Measurements from ENCODE around the gene BASP1.
"Not testable (repeated sequence)": the region's sequence is repeated elsewhere in the genome, so short reads cannot be mapped to it uniquely, and the experiment has no call there.

The BASP1 gene

DNA sequence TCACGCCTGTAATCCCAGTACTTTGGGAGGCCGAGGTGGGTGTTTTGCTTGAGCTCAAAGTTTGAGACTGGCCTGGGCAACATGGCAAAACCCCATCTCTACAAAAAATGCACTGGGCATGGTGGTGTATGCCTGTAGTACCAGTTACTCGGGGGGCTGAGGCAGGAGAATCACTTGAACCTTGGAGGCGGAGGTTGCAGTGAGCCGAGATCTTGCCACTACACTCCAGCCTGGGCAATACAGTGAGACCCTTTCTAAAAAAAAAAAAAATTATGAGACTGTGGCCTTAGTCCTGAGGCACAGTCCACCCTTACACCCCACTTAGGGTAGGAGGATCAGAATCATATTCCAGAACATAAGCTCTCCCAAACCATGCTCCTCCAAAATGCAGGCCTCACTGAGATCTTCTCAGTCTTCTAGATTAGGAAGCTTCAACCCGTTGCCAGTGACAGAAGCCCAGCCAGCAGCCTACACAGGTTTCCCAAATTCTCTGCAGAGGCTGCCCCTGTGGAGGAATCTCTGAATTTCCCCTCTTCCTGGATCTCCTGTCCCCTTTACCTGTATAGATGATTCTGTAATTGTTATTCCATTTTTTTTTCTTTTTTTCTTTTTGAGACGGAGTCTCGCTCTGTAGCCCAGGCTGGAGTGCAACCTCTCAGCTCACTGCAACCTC, 77.3 kb downstream of the BASP1 start:
- DNase-seq = no peak

DNA sequence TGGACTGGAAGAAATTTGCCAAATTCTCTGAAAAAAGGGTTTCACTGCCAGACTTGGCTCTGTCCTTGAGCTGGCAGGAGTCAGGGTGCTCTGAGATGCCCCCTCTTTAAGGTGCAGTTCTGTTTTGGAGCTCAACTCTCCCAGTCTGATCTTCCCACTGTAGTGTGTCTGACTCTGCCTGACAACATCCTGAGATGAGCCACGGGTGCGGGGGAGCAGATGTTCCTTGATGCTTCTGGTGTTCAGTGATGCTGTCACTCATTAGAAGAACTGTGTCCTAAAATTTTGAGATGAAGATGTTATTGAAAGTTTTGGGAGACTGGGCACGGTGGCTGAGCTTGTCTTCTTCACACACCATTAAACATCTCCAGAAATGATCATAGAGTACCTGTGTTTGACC, 78.2 kb downstream of the BASP1 start:
- no peak for DNase-seq

DNA sequence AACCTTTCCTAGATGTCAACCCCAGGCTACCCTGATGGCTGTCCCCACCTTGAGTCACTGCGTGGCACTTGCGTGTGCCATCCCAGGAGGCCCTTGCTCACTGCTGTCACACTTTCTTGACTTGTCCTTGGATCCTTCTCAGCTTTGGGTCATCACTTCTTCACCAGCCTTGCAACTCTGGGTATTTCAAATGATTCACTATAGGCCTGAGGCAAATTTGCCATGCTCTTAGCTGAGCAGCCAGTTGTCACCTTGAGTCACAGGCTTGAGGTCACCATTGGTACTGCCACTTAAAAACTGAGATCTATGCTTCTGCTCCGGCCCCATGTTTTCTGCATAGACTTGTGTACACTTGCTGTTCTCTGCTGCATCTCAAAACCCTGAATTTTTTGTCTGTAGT, 84.7 kb downstream of the BASP1 start:
- no peak for DNase-seq

DNA sequence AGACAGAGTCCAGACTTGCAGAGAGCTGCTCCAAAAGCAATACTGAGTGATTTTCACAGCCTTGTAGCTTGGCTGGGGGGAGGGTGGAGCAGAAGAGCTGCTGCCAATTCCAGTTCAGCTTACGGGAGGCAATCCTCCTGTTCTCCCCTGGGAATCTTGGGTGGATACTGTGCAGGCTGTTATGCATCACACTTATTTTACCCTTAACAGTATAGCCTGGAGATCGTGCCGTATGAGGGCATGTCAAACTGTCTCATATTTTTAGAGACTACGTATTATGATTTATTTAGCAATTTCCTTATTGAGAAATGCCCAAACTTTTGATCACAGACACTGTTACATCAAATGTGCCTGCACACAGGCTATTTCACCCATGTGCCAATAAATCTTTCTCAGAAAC, 85.2 kb downstream of the BASP1 start:
- DNase-seq = no peak

DNA sequence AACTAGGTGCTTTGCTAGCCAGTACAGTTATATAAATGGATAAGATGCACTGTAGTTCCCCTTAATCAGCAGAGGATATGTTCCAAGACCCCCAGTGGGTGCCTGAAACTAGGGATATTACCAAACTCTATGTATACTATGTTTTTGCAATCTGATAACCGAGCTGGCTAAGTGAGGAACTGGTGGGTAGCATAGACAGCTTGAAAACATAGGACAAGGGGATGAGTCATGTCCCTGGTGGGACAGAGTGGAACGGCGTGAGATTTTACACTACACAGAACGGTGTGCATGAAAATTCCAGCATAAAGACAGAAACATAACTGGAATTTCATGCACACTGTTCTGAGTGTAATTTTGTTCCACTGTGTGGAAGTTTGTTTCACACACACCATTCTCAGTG, 86.9 kb downstream of the BASP1 start:
- no peak for DNase-seq

DNA sequence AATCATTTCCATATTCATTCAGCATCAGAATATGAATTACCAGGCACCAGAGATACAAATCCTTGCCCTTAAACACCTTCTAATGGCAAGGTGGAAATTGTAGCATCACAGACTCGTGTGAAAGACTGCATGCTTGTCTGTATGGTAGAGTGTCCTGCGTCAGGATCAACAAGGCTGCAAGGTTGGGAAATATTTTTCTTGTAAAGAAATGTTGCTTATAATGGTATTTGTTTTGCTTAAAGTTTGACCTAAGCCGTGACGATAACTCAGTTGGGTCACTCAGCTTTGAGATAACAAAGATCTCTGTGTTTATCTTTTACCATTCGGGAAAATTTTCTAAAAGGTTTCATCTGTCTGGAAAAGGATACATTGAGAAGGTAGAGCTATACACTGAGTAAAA, 87.6 kb downstream of the BASP1 start:
- DNase-seq = no peak

DNA sequence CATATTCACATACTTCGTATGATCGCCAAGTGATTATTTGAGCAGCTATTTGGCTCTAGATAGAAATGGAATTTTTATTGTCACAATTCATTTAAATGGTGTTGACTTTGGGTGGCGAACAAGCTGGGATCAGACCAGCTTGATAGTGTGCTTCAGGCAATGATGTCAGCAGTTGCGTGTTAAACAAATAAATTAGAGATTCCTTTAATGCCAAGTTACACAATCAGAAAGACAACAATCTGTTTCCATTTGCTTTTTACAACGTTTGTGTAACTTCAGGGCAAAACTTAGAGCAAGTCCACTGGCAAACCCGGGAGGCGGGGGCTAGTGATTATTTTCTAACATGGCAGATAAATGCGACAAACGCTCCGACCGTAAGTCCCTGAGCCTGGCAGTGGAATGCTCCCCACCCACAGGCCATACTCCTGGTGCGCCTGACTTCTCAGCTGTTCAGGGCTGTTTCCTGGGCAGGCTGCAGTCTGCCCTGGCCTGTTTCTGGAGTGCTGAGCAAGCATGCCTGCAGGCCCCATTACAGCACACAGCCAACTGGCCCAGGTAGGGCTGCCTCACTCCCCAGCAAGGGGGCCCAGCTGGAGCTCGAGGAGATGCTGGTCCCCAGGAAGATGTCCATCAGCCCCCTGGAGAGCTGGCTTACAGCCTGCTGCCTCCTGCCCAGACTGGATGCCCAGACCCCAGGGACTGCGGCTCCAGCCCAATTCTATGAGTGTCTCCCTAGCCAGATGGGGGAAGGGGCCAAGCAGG, 88.7 kb downstream of the BASP1 start:
- DNase-seq = peak; percentile 53 to 68

DNA sequence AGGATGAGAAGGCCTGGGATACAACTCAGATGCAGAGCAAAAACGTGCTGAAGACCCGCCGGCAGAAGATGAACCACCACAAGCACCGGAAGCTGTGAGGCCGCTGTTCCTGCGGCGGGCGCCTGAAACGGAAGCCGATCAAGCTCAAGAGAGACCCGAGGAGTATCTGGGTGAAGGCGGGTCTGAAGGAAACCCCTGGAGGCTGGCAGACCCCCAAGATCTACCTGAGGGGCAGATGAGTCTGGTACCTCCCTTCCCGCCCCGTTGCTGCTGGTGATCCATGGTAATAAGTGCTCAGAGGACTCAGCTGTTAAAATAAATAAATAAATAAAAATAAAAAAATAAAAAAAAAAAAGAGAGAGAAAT, 89.3 kb downstream of the BASP1 start:
- no peak for DNase-seq

DNA sequence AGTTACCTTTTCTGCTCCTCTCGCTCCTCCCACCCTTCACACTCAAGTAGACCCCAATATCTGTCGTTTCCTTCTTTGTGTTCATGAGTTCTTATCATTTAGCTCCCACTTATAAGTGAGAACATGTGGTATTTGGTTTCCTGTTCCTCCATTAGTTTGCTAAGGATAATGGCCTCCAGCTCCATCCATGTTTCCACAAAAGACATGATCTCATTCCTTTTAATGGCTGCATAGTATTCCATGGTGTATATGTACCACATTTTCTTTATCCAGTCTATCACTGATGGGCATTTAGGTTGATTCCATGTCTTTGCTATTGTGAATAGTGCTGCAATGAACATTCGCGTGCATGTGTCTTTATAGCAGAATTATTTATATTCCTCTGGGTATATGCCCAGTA, 90.0 kb downstream of the BASP1 start:
- DNase-seq = not testable (repeated sequence)

DNA sequence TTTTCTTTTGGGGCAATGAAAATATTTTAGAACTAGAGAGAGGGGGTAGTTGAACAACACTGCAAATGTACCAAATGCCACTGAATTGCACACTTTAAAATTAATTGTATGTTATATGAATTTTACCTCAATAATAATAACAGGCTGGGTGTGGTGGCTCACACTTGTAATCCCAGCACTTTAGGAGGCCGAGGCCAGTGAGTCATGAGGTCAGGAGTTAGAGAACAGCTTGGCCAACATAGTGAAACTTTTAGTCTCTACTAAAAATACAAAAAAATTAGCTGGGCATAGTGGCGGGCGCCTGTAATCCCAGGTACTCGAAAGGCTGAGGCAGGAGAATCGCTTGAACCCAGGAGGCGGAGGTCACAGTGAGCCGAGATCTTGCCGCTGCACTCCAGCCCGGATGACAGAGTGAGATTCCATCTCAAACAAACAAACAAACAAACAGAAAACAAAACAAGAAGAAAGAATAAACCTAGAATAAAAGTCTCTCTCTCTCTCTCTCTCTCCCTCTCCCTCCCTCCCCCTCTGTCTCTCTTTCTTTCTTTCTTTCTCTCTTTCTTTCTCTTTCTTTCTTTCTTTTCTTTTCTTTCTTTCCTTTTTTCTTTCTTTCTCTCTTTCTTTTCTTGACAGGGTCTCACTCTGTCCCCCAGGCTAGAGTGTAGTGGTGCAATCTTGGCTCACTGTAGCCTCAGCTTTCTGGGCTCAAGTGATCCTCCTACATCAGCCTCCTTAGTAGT, 91.1 kb downstream of the BASP1 start:
- no peak for DNase-seq

DNA sequence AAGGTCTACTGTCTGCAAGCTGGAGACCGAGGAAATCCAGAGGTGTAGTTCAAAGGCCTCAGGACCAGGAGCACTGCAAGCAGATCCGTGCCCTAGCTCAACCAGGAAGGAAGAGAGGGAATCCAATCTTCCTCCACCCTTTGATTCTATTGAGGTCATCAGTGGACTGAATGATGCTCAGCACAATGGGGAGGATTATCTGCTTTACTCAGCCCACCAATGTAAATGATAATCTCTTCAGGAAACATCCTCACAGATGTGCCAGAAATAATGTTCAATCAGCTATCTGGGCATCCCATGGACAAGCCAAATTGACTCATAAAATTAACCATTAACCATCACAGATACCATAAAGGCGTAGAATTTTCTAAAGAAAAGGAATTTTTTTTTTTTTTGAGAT, 92.0 kb downstream of the BASP1 start:
- no peak for DNase-seq

DNA sequence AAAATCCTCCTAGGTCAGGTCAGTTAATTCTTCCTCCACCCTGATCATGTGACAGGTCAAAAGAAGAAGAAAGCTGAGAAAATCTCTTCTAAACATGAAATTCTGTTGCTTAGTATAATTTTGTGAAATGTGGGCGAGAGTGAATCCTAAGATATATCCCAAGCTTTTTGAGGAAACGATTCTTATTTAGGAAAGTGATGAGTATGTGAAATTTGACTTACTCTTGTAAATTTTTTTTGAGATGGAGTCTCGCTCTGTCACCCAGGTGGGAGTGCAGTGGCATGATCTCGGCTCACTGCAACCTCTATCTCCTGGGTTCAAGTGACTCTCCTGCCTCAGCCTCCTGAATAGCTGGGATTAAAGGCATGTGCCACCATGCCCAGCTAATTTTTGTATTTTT, 93.1 kb downstream of the BASP1 start:
- not testable (repeated sequence) for DNase-seq

DNA sequence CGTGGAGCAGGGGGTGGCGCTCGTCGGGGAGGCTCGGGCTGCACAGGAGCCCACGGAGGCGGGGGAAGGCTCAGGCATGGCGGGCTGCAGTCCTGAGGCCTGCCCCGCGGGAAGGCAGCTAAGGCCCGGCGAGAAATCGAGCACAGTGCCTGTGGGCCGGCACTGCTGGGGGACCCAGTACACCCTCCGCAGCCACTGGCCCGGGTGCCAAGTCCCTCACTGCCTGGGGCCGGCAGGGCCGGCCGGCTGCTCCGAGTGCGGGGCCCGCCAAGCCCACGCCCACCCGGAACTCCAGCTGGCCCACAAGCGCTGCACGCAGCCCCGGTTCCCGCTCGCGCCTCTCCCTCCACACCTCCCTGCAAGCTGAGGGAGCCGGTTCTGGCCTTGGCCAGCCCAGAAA, 94.4 kb downstream of the BASP1 start:
- DNase-seq = not testable (repeated sequence)

DNA sequence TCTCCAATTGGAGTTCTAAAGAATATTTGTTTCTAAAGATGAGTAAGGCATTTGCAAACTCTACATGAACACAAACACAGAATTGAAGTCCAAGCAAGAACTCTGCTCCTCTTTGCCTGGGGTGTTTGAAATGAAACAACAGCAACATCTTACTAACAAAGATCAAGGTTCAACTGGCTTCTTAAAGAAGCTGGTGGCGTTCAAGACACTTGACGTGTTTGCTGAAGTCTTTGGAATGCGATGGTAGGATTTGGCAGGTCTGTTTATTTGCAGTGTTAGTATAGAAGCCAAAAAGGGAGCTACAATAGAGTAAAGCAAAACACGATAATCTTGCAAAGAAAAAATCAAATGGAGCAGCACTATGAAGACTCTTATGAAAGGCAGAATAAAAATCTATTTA, 94.9 kb downstream of the BASP1 start:
- DNase-seq = no peak

DNA sequence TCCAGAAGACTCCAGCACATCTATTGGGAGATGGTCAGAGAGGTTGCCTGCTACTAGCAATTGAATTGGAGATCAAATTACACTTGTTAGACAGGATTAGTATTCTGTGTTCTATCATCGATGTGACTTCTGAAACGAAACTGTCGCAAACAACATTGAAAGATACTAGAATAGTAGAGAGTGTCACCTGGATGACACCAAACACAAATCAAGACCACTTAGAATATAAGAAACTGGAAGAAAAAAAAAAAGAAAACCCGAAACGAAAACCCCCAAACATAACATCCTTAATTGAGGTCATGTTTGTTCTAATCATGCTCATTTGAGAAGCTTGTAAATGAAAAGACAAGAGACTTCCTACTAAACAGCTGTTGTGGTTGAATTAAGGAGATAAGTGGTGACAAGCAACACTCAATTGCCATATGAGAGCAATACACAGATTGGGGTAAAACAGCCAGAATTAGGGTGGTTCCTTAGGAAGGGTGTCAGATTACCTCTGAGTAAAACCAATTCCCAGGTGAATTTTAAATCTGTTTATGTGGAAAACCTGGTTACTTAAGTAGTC, 97.6 kb downstream of the BASP1 start:
- DNase-seq = no peak

DNA sequence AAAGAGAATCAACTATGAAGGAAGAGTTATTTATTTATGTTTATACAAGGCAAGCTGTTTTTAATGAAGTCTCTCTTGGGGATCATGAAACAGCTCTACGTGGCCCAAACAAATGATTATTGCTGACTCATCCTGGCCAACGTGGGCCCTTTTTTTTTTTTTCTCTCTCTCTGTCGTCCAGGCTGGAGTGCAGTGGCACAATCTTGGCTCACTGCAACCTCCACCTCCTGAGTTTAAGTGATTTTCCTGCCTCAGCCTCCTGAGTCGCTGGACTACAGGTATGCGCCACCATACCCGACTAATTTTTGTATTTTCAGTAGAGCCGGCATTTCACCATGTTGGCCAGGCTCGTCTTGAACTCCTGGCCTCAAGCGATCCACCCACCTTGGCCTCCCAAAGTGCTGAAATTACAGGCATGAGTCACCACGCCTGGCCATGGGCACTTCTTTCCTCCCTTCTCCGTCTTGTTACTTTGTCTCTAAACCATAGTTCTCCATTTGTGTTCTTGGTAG, 98.3 kb downstream of the BASP1 start:
- DNase-seq = no peak

DNA sequence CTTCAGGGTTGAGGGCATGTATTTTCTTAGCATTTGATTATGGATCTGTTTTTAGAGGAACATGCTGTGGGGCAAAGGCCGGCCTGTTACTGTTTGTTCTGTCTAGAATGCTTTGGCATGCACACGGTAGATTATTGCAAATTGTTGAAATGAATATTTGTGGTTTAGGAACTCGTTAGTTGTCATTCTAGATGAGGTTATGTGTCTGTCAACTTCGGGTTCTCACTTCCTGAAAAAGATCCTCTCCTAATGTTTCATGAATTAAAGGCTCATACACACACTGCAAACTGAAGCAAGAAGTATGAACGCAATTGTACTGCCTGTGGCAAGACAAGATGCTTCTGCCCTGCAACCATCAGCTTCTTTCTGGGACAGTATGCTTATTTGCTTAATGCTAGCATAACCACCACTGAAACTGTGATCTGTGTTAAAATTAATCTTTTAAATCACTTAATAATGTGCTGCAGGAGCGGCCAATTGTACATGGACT, 99.6 kb downstream of the BASP1 start:
- no peak for DNase-seq

DNA sequence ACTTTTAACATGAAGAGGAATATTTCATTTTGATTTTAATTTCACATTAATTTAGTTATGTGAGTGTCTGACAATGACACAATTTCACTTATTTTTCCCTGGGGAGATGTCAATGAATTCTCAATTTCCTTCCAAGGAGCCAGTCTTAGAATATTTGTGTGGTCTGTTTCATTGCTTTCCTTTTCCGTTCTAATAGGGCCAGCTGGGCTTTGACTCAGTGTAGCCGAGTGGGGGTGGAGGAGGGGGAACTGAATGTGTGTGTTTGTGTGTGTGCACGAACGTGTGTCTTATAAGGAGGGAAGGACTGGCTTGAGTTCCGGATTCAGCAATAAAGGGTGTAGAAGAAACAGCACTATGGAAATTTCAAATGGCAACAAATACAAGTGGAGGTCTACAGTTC, 100.0 kb downstream of the BASP1 start:
- no peak for DNase-seq

DNA sequence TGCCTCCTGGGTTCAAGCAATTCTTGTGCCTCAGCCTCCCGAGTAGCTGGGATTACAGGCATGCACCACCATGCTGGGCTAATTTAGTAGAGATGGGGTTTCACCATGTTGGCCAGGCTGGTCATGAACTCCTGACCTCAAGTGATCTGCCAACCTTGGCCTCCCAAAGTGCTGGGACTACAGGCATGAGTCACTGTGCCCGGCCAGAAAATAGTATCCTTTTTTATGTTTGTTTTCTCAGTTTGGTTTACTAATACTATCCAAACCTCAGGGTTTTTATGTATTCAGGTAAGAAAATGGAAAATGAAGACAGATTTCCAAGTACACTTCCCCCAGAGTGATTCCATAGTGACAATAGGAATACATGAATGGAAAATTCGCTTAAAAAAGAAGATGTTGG, 101.7 kb downstream of the BASP1 start:
- not testable (repeated sequence) for DNase-seq

DNA sequence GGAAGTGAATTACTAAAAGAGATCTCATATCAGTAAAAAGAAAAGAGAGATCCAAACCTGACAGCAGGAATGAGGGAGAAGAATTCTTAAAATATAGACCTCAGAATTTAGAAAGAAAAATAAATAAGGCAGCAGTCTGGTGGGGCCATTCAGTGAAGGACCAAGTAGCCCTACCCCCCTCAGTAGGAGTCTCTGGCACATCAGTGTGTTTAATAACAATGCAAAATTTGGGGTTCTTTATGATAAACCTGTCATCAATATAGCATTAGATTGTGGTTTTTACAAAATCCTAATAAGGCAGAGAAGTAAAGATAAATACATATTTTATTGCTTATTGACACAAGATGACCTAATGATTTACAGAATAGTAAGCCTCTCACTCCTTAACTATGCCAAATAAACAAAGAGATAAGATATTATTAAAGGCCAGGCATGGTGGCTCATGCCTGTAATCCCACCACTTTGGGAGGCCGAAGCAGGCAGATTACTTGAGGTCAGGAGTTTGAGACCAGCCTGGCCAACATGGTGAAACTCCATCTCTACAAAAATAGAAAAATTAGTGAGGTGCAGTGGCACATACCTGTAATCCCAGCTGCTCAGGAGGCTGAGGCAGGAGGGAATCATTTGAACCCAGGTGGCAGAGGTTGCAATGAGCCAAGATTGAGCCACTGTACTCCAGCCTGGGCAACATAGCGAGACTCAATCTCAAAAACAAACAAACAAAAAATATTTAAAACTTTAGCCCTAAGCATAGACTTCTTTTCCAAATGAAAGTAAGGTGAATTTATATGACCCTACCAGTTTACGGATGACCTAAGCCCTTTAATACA, 108.6 kb downstream of the BASP1 start:
- no peak for DNase-seq
